ENCODE data around the gene MTA1. TPM values are rescaled to one million over a fixed set of nuclear protein-coding genes. Genes with fewer than 3 reads are reported as not detected.

MTA1 gene
- total and polyA plus RNA-seq, 2 of the 8 experiments (the other 6 are each of a cell fraction or from before 2014, with no cell fraction given), result 73.9 to 221 TPM

- Histone ChIP-seq H2BK12ac (ENCODE audit: low read depth, low read length) (no peak overlapping the region), H3K4me3 (ENCODE audit: extremely low read depth in 1 of 4, insufficient read depth in 2 of 4, low read depth in 3 of 4, low read length in 4 of 4) (no peak overlapping the region), H3K14ac (ENCODE audit: insufficient read length) (no peak overlapping the region), H3K56ac (replicated peaks; ENCODE audit: insufficient read length, low read depth, low read length) (no peak overlapping the region), H4K8ac (ENCODE audit: extremely low read depth, insufficient read depth, low read length) (no peak overlapping the region), H3K4me2 (ENCODE audit: insufficient read depth in 1 of 2, low read depth in 2 of 2, low read length in 2 of 2) (no peak overlapping the region), H3K4ac (replicated peaks; ENCODE audit: insufficient read length, low read depth, low read length) (no peak overlapping the region), H2BK15ac (ENCODE audit: low read length) (no peak overlapping the region), H3K27ac (ENCODE audit: low read depth, low read length) (no peak overlapping the region), H3K9me3 (ENCODE audit: insufficient read depth in 2 of 2, low read depth in 1 of 2, low read length in 1 of 2) (no peaks in the 10 kb centered on the region), H2BK20ac (ENCODE audit: low read length) (no peak overlapping the region), H3K79me1 (ENCODE audit: low read depth, low read length) (peaks cover 14% of the 10 kb centered on the region), H3K23ac (ENCODE audit: insufficient read length) (no peak overlapping the region), H3K9ac (replicated peaks in 1 of 4; ENCODE audit: extremely low read depth in 1 of 4, low read depth in 3 of 4, low read length in 3 of 4) (no peak overlapping the region), H2AFZ (ENCODE audit: low read length) (no peak overlapping the region), H3K23me2 (ENCODE audit: low read depth, low read length) (no peaks in the 10 kb centered on the region), H3K27me3 (replicated peaks in 1 of 4; ENCODE audit: control insufficient read depth in 3 of 4, extremely low read depth in 1 of 4, insufficient read depth in 3 of 4, low read length in 3 of 4) (no peaks in the 10 kb centered on the region), H4K20me1 (replicated peaks in 1 of 2; ENCODE audit: control insufficient read depth in 1 of 2, insufficient read depth in 2 of 2, low read length in 2 of 2) (peaks cover 43 to 54% of the 10 kb centered on the region in 2 experiments), H3K4me1 (replicated peaks in 1 of 4; ENCODE audit: control insufficient read depth in 3 of 4, insufficient read depth in 4 of 4, low read length in 3 of 4) (peaks cover 0 to 5% (median 4%) of the 10 kb centered on the region in 4 experiments; a peak in 5 of 7 replicates), H4K91ac (replicated peaks; ENCODE audit: insufficient read length, low read length) (no peak overlapping the region), H2BK120ac (replicated peaks; ENCODE audit: low read depth, low read length) (no peak overlapping the region), H2AK5ac (ENCODE audit: low read depth, low read length) (no peak overlapping the region), H3K79me2 (ENCODE audit: control insufficient read depth in 1 of 2, insufficient read depth in 2 of 2, low read length in 2 of 2) (peaks cover 25 to 87% of the 10 kb centered on the region in 2 experiments), H4K5ac (ENCODE audit: insufficient read length, low read depth, low read length) (no peak overlapping the region), H3K18ac (ENCODE audit: extremely low read depth, low read length) (no peak overlapping the region), H3K36me3 (ENCODE audit: control insufficient read depth in 2 of 4, insufficient read depth in 4 of 4, low read length in 3 of 4) (peaks cover 0 to 11% (median 3%) of the 10 kb centered on the region in 4 experiments; a peak in 3 of 8 replicates), H2BK5ac (ENCODE audit: low read depth, low read length) (no peak overlapping the region)
- POLR2A ChIA-PET (ENCODE audit: partially characterized antibody), result interaction anchor here (1.4 to 2.5 kb wide), 2 partner anchors 11 to 49 kb away, joined by 3 to 10 read pairs; no protein-coding TSS in a partner anchor
- TF ChIP-seq SRF (IDR thresholded peaks at IDR 0.05; ENCODE audit: low read depth, low read length), result no peak
- no peak for TF ChIP-seq SIN3A (conservative IDR thresholded peaks at IDR 0.05 in 1 of 2, IDR thresholded peaks at IDR 0.05 in 1 of 2; ENCODE audit: low read depth in 1 of 2, low read length in 2 of 2)
- no peak for TF ChIP-seq EZH2 (IDR thresholded peaks at IDR 0.05; ENCODE audit: low read depth, low read length, severe bottlenecking)
- no peak for TF ChIP-seq CHD2 (IDR thresholded peaks at IDR 0.05; ENCODE audit: low read length)
- TF ChIP-seq TAF7 (optimal IDR thresholded peaks at IDR 0.05; ENCODE audit: borderline replicate concordance, low read depth, low read length), result no peak
- TF ChIP-seq CBX5 (IDR thresholded peaks at IDR 0.05; ENCODE audit: low read depth, low read length), result no peak
- no peak for TF ChIP-seq HDAC6 (IDR thresholded peaks at IDR 0.05; ENCODE audit: low read depth, low read length)
- no peak for TF ChIP-seq YY1 (IDR thresholded peaks at IDR 0.05; ENCODE audit: low read depth, low read length)
- TF ChIP-seq BRCA1 (IDR thresholded peaks at IDR 0.05; ENCODE audit: low read depth, low read length), result no peak
- no peak for TF ChIP-seq JUN (IDR thresholded peaks at IDR 0.05; ENCODE audit: low read depth, low read length)
- no peak for TF ChIP-seq CREB1 (IDR thresholded peaks at IDR 0.05)
- TF ChIP-seq RFX5 (IDR thresholded peaks at IDR 0.05; ENCODE audit: borderline replicate concordance, low read depth, low read length), result no peak
- TF ChIP-seq CEBPB (IDR thresholded peaks at IDR 0.05; ENCODE audit: low read depth, low read length), result no peak
- no peak for TF ChIP-seq POLR2A (IDR thresholded peaks at IDR 0.05; ENCODE audit: control extremely low read depth in 1 of 2, low read depth in 2 of 2, low read length in 2 of 2)
- 95% methylated on average over 6 of the region's 6 CpGs; no CpG with 5 or more reads in 1 of the 2 experiments for WGBS, 2 experiments (ENCODE audit: extremely low coverage in 1 of 2, insufficient coverage in 1 of 2, insufficient read length in 1 of 2, insufficient replicate concordance in 2 of 2, low coverage in 1 of 2, low lambda C conversion rate in 2 of 2, missing lambda C conversion rate in 1 of 2)
- CTCF ChIA-PET (ENCODE audit: partially characterized antibody), result interaction anchor here (1.9 kb wide), 1 partner anchor 51 kb away, joined by 6 read pairs; no protein-coding TSS in a partner anchor
- DNase-seq (ENCODE audit: low read depth in 1 of 2, low spot score in 2 of 2) (no peak), FAIRE-seq (no peak)
Measured at GRCh38 chr14:105430042-105430441, 10.4 kb downstream of the MTA1 start.

Measured in H1 (cell line).